H1 (cell line): Measurements from ENCODE around the gene KCTD4. TPM values are rescaled to one million over a fixed set of nuclear protein-coding genes. Genes with fewer than 3 reads are reported as not detected.

ENCODE experiments used
- CTCF ChIA-PET: fragments of 300-600 bp; sonication (Branson Sonifier 250); formaldehyde crosslinking; loops from one replicate; lab custom pipeline; 2021; ENCODE audit not compliant: partially characterized antibody; lab: Charles Lee
- POLR2A ChIA-PET: fragments of 300-600 bp; sonication (Branson Sonifier 250); formaldehyde crosslinking; loops from one replicate; lab custom pipeline; 2021; ENCODE audit warnings: inconsistent platforms; ENCODE audit not compliant: partially characterized antibody; lab: Charles Lee
- DNase-seq, 2 experiments: peaks; one replicate each; pipeline versions ENCODE4 v3.0.0 to v3.0.0-alpha.2; 2010 to 2022; ENCODE audit warnings: low spot score in 2 of 2, low read depth in 1 of 2, mixed read lengths in 1 of 2
- FAIRE-seq: peaks from 2 replicates; lab custom pipeline; 2011; peaks lifted over from hg19 to GRCh38; lab: Jason Lieb, UNC
- H2AFZ ChIP-seq: 2 replicates; pipeline ENCODE4 v1.8.1; 2012; ENCODE audit warnings: low read length, inconsistent platforms
- H2AK5ac ChIP-seq: 2 replicates; pipeline ENCODE4 v1.6.1; 2013; ENCODE audit warnings: low read depth, low read length
- H2BK120ac ChIP-seq: replicated peaks from 2 replicates; pipeline ENCODE3; 2013; ENCODE audit warnings: low read depth, low read length, inconsistent platforms
- H2BK12ac ChIP-seq: 2 replicates; pipeline ENCODE4 v1.6.1; 2013; ENCODE audit warnings: low read depth, low read length
- H2BK15ac ChIP-seq: 2 replicates; pipeline ENCODE4 v1.6.1; 2013; ENCODE audit warnings: low read length
- H2BK20ac ChIP-seq: 2 replicates; pipeline ENCODE4 v1.6.1; 2013; ENCODE audit warnings: low read length
- H2BK5ac ChIP-seq: 2 replicates; pipeline ENCODE4 v1.6.1; 2013; ENCODE audit warnings: low read depth, low read length
- H3K14ac ChIP-seq: 2 replicates; pipeline ENCODE4 v1.6.1; 2013; ENCODE audit warnings: inconsistent platforms; ENCODE audit not compliant: insufficient read length
- H3K18ac ChIP-seq: 2 replicates; pipeline ENCODE4 v1.6.1; 2013; ENCODE audit warnings: low read length; ENCODE audit errors: extremely low read depth
- H3K23ac ChIP-seq: 2 replicates; pipeline ENCODE4 v1.6.1; 2013; ENCODE audit warnings: inconsistent platforms; ENCODE audit not compliant: insufficient read length
- H3K23me2 ChIP-seq: 2 replicates; pipeline ENCODE4 v1.6.1; 2013; ENCODE audit warnings: low read depth, low read length
- H3K27ac ChIP-seq: 2 replicates; pipeline ENCODE4 v1.6.1; 2011; ENCODE audit warnings: low read depth, low read length, inconsistent platforms
- H3K27me3 ChIP-seq, 4 experiments: replicated peaks in 1 of 4; 1 replicate in 1 of 4; 2 replicates in 3 of 4; pipeline versions ENCODE4 v1.6.1 to v1.8.1; 2011 to 2013; ENCODE audit warnings: low read length in 3 of 4, mild to moderate bottlenecking in 3 of 4, inconsistent platforms in 2 of 4, mixed read lengths in 2 of 4, moderate library complexity in 1 of 4; ENCODE audit not compliant: control insufficient read depth in 3 of 4, insufficient read depth in 3 of 4; ENCODE audit errors: extremely low read depth in 1 of 4
- H3K36me3 ChIP-seq, 4 experiments: 2 replicates each; pipeline versions ENCODE4 v1.6.1 to v1.8.1; 2011 to 2013; ENCODE audit warnings: mild to moderate bottlenecking in 4 of 4, low read length in 3 of 4, moderate library complexity in 2 of 4, control low read depth in 1 of 4, inconsistent platforms in 1 of 4; ENCODE audit not compliant: insufficient read depth in 4 of 4, control insufficient read depth in 2 of 4
- H3K4ac ChIP-seq: replicated peaks from 2 replicates; pipeline ENCODE3; 2013; ENCODE audit warnings: low read length, low read depth, mixed read lengths, inconsistent platforms; ENCODE audit not compliant: insufficient read length
- H3K4me1 ChIP-seq, 4 experiments: replicated peaks in 1 of 4; 1 replicate in 1 of 4; 2 replicates in 3 of 4; pipeline versions ENCODE4 v1.6.1 to v1.8.1; 2011 to 2013; ENCODE audit warnings: low read length in 3 of 4, inconsistent platforms in 2 of 4, mixed read lengths in 1 of 4; ENCODE audit not compliant: insufficient read depth in 4 of 4, control insufficient read depth in 3 of 4
- H3K4me2 ChIP-seq, 2 experiments: 2 replicates each; pipeline versions ENCODE4 v1.6.1 to v1.8.1; 2011 to 2013; ENCODE audit warnings: low read depth in 2 of 2, low read length in 2 of 2, control low read depth in 1 of 2, inconsistent platforms in 1 of 2, mild to moderate bottlenecking in 1 of 2; ENCODE audit not compliant: insufficient read depth in 1 of 2
- H3K4me3 ChIP-seq, 4 experiments: fragments of 200-600, 300-600 bp in 1 of 4; sonication (generic), shearing (Covaris generic), sonication (Bioruptor Twin) in 1 of 4; 2 replicates each; pipeline versions ENCODE4 v1.5.1 to v1.8.1; 2011 to 2016; ENCODE audit warnings: low read length in 4 of 4, low read depth in 3 of 4, control low read depth in 2 of 4, inconsistent platforms in 2 of 4, mild to moderate bottlenecking in 2 of 4, mixed read lengths in 1 of 4, moderate library complexity in 1 of 4; ENCODE audit not compliant: insufficient read depth in 2 of 4; ENCODE audit errors: extremely low read depth in 1 of 4
- H3K56ac ChIP-seq: replicated peaks from 2 replicates; pipeline ENCODE3; 2013; ENCODE audit warnings: low read depth, mild to moderate bottlenecking, mixed read lengths, low read length, inconsistent platforms; ENCODE audit not compliant: insufficient read length
- H3K79me1 ChIP-seq: 2 replicates; pipeline ENCODE4 v1.6.1; 2013; ENCODE audit warnings: low read depth, low read length, control low read depth
- H3K79me2 ChIP-seq, 2 experiments: 2 replicates each; pipeline versions ENCODE4 v1.6.1 to v1.8.1; 2012 to 2013; ENCODE audit warnings: low read length in 2 of 2, mild to moderate bottlenecking in 2 of 2, inconsistent platforms in 1 of 2; ENCODE audit not compliant: insufficient read depth in 2 of 2, control insufficient read depth in 1 of 2
- H3K9ac ChIP-seq, 4 experiments: replicated peaks in 1 of 4; 1 replicate in 1 of 4; 2 replicates in 3 of 4; pipeline versions ENCODE4 v1.6.1 to v1.8.1; 2011 to 2013; ENCODE audit warnings: low read depth in 3 of 4, low read length in 3 of 4, control low read depth in 2 of 4, mild to moderate bottlenecking in 2 of 4, moderate library complexity in 2 of 4, inconsistent platforms in 1 of 4; ENCODE audit errors: extremely low read depth in 1 of 4
- H3K9me3 ChIP-seq, 2 experiments: 2 replicates each; pipeline versions ENCODE4 v1.6.1 to v1.8.1; 2012 to 2013; ENCODE audit warnings: mild to moderate bottlenecking in 2 of 2, moderate library complexity in 2 of 2, control low read depth in 1 of 2, inconsistent platforms in 1 of 2, low read depth in 1 of 2, low read length in 1 of 2, mixed read lengths in 1 of 2; ENCODE audit not compliant: insufficient read depth in 2 of 2
- H4K20me1 ChIP-seq, 2 experiments: replicated peaks in 1 of 2; 2 replicates each; pipeline versions ENCODE3 to v1.8.1; 2011 to 2013; ENCODE audit warnings: inconsistent platforms in 2 of 2, low read length in 2 of 2, mild to moderate bottlenecking in 1 of 2; ENCODE audit not compliant: insufficient read depth in 2 of 2, control insufficient read depth in 1 of 2
- H4K5ac ChIP-seq: 2 replicates; pipeline ENCODE4 v1.6.1; 2013; ENCODE audit warnings: low read length, low read depth, mixed read lengths, inconsistent platforms; ENCODE audit not compliant: insufficient read length
- H4K8ac ChIP-seq: 2 replicates; pipeline ENCODE4 v1.8.0; 2013; ENCODE audit warnings: mild to moderate bottlenecking, moderate library complexity, low read length, inconsistent platforms; ENCODE audit not compliant: insufficient read depth; ENCODE audit errors: extremely low read depth
- H4K91ac ChIP-seq: replicated peaks from 2 replicates; pipeline ENCODE3; 2013; ENCODE audit warnings: low read length, mixed read lengths, inconsistent platforms; ENCODE audit not compliant: insufficient read length
- E2F6 ChIP-seq: IDR thresholded peaks from 2 replicates; pipeline ENCODE4 v1.6.1; 2012; ENCODE audit warnings: inconsistent platforms
- FOSL1 ChIP-seq: IDR thresholded peaks from 2 replicates; pipeline ENCODE4 v1.6.1; 2011; ENCODE audit warnings: mild to moderate bottlenecking, low read depth, low read length, moderate library complexity; ENCODE audit not compliant: insufficient read depth
- KDM4A ChIP-seq: IDR thresholded peaks from one replicate; pipeline ENCODE4 v1.7.1; 2012; ENCODE audit warnings: low read depth, mild to moderate bottlenecking, moderate library complexity, low read length, inconsistent platforms; ENCODE audit not compliant: severe bottlenecking
- KDM5A ChIP-seq: fragments of 200-600 bp; IDR thresholded peaks from 2 replicates; pipeline ENCODE4 v1.7.1; 2012; ENCODE audit warnings: mild to moderate bottlenecking, low read length, inconsistent platforms, mixed read lengths
- MAFK ChIP-seq: IDR thresholded peaks from 2 replicates; pipeline ENCODE4 v1.6.1; 2012; ENCODE audit warnings: low read depth, mild to moderate bottlenecking, improper control_type of control experiment, low read length
- PHF8 ChIP-seq: fragments of 200-600 bp; sonication (generic); conservative IDR thresholded peaks from 2 replicates; pipeline ENCODE4 v1.7.1; 2012; ENCODE audit warnings: low read depth, mild to moderate bottlenecking, inconsistent platforms, low read length, moderate library complexity
- POLR2A ChIP-seq, 2 experiments: IDR thresholded peaks; 1 replicate in 1 of 2; 2 replicates in 1 of 2; pipeline ENCODE4 v1.6.1; 2011; ENCODE audit warnings: low read depth in 2 of 2, low read length in 2 of 2, mild to moderate bottlenecking in 2 of 2; ENCODE audit errors: control extremely low read depth in 1 of 2
- POLR2AphosphoS5 ChIP-seq: IDR thresholded peaks from 2 replicates; pipeline ENCODE4 v1.6.1; 2011; ENCODE audit warnings: low read depth, low read length
- POU5F1 ChIP-seq: IDR thresholded peaks from 2 replicates; pipeline ENCODE4 v1.6.1; 2011; ENCODE audit warnings: low read depth, mild to moderate bottlenecking, low read length, moderate library complexity
- RFX5 ChIP-seq: IDR thresholded peaks from 2 replicates; pipeline ENCODE4 v1.6.1; 2011; ENCODE audit warnings: low read depth, low read length, improper control_type of control experiment, borderline replicate concordance
- SIN3A ChIP-seq, 2 experiments: IDR thresholded peaks in 1 of 2; conservative IDR thresholded peaks in 1 of 2; 2 replicates each; pipeline ENCODE4 v1.6.1; 2011 to 2012; ENCODE audit warnings: low read length in 2 of 2, improper control_type of control experiment in 1 of 2, low read depth in 1 of 2, mild to moderate bottlenecking in 1 of 2
- SP1 ChIP-seq: IDR thresholded peaks from 2 replicates; pipeline ENCODE4 v1.6.1; 2011; ENCODE audit warnings: low read depth, low read length
- SRF ChIP-seq: IDR thresholded peaks from 2 replicates; pipeline ENCODE4 v1.6.1; 2011; ENCODE audit warnings: mild to moderate bottlenecking, low read depth, low read length, moderate library complexity
- WGBS, 2 experiments: shearing (Covaris generic) in 1 of 2; methylation state at CpG; one replicate each; pipeline versions ENCODE4 v1.1.6 to v1.1.7; 2013 to 2015; ENCODE audit warnings: low lambda C conversion rate in 2 of 2, mixed read lengths in 2 of 2, inconsistent platforms in 1 of 2, low coverage in 1 of 2, missing lambda C conversion rate in 1 of 2; ENCODE audit not compliant: insufficient replicate concordance in 2 of 2, insufficient coverage in 1 of 2, insufficient read length in 1 of 2; ENCODE audit errors: extremely low coverage in 1 of 2, missing lambda C conversion rate in 1 of 2; 5-methylcytosine and 5-hydroxymethylcytosine counted together
- polyA plus RNA-seq, 7 experiments: library from polyadenylated mRNA; depleted of rRNA in 3 of 7; stranded (reverse) in 5 of 7; unstranded in 2 of 7; fragments of >200 nt in 5 of 7; fragments of 200-250 nt in 2 of 7; gene quantifications; 1 replicate in 5 of 7; 2 replicates in 1 of 7; 4 replicates in 1 of 7; pipeline versions ENCODE4 v1.2.1 to v1.2.3, GENCODE V29; 2011 to 2013; ENCODE audit warnings: missing spikeins in 2 of 7, mixed read lengths in 2 of 7
- total RNA-seq: library from RNA; stranded (reverse); fragmentation: NEBNext Ultra II Directional; extraction: Animal tissue kit (Norgen Biotek cat#: 25700); gene quantifications from 2 replicates; pipeline ENCODE4 v1.2.1, GENCODE V29; 2021

Gene KCTD4
- total and polyA plus RNA-seq, 2 of the 8 experiments (the other 6 are each of a cell fraction or from before 2014, with no cell fraction given): not detected

DNA sequence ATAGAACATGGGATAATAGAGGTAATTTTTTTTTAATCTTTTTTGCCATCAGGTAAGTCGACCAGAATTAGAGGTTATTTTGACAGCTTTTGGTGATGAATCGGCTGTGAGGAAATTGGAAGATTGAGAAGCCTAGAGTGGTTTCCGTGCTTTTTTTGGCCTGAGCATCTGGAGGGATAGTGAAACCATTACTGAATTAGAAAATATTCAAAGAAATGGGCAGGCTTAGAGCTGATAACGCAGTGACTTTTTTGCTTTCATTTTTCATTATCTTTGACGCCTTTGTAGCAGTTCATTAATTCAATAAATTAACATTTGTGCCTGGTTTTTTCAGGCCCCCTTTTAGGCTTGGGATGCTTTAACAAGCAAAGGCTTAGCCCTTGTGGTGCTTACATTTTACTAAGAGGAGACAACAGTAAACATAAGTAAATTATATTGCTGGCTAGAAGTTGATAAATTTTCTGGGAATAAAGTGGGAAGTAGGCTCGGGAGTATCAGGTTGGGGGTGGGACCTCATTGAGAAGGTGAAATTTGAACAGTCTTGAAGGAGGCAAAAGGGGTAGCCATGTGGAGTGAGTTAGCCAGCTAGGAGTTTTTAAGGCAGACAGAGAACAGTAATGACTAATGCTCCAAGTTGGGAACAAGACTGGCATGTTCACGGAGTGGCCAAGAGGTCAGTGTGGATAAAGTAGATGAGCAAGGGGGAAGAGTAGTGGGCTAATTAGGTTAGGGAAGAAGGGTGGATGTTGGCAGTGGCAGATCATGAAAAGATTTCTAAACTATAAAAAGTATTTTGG, 44.1 kb downstream of the KCTD4 start:
- H3K23me2 ChIP-seq: no peaks in the 10 kb centered on the region
- H3K9ac ChIP-seq: no peak overlapping the region
- H3K27me3 ChIP-seq: no peaks in the 10 kb centered on the region
- no peak overlapping the region for H2AK5ac ChIP-seq
- H2AFZ ChIP-seq: no peak overlapping the region
- no peaks in the 10 kb centered on the region for H3K79me2 ChIP-seq
- H4K5ac ChIP-seq: no peak overlapping the region
- no peak overlapping the region for H3K4ac ChIP-seq
- no peak overlapping the region for H2BK5ac ChIP-seq
- POLR2A ChIA-PET: no interaction called here
- no peak overlapping the region for H3K4me3 ChIP-seq
- no peak overlapping the region for H3K56ac ChIP-seq
- H2BK120ac ChIP-seq: no peak overlapping the region
- H4K91ac ChIP-seq: no peak overlapping the region
- H3K4me1 ChIP-seq: no peaks in the 10 kb centered on the region
- H4K20me1 ChIP-seq: peaks cover 0 to 2% of the 10 kb centered on the region in 2 experiments
- no peak overlapping the region for H2BK20ac ChIP-seq
- CTCF ChIA-PET: interaction anchor here (0.6 kb wide), 1 partner anchor 704 kb away, joined by 3 read pairs; no protein-coding TSS in a partner anchor
- no peaks in the 10 kb centered on the region for H3K9me3 ChIP-seq
- no peak for DNase-seq
- no peak overlapping the region for H3K27ac ChIP-seq
- peaks cover 0 to 6% (median 1%) of the 10 kb centered on the region in 4 experiments; a peak in 3 of 8 replicates for H3K36me3 ChIP-seq
- no peak overlapping the region for H4K8ac ChIP-seq
- no peak overlapping the region for H3K4me2 ChIP-seq
- H3K14ac ChIP-seq: no peak overlapping the region
- H3K23ac ChIP-seq: no peak overlapping the region
- WGBS, 2 experiments: 94% methylated on average over 7 of the region's 7 CpGs; no CpG with 5 or more reads in 1 of the 2 experiments
- H2BK12ac ChIP-seq: no peak overlapping the region
- H2BK15ac ChIP-seq: no peak overlapping the region
- no peaks in the 10 kb centered on the region for H3K79me1 ChIP-seq
- no peak overlapping the region for H3K18ac ChIP-seq
- no peak for FAIRE-seq
- TF ChIP-seq SP1 (no peak), KDM4A (no peak), POLR2AphosphoS5 (no peak), FOSL1 (no peak), RFX5 (no peak), SRF (no peak), POLR2A (IDR thresholded peaks at IDR 0.05; ENCODE audit: control extremely low read depth in 1 of 2, low read depth in 2 of 2, low read length in 2 of 2) (no peak), MAFK (no peak), KDM5A (no peak), PHF8 (no peak), E2F6 (no peak), SIN3A (conservative IDR thresholded peaks at IDR 0.05 in 1 of 2, IDR thresholded peaks at IDR 0.05 in 1 of 2; ENCODE audit: low read depth in 1 of 2, low read length in 2 of 2) (no peak), POU5F1 (no peak)
